ENCODE results near the gene WNT1.
A peak's percentile ranks its signal among the peaks of the same experiment; 100 is the strongest.

- TF ChIP-seq EGR1 (IDR thresholded peaks at IDR 0.05) (no peak), RAD21 (IDR thresholded peaks at IDR 0.05; ENCODE audit: low read depth) (peak; percentile 71), YY1 (IDR thresholded peaks at IDR 0.05; ENCODE audit: low read depth) (no peak), CEBPB (IDR thresholded peaks at IDR 0.05) (no peak), EP300 (IDR thresholded peaks at IDR 0.05; ENCODE audit: borderline replicate concordance) (no peak), CREB1 (IDR thresholded peaks at IDR 0.05; ENCODE audit: low read depth) (no peak), NFIC (IDR thresholded peaks at IDR 0.05) (no peak), TAF1 (IDR thresholded peaks at IDR 0.05; ENCODE audit: low read depth) (no peak), MAX (IDR thresholded peaks at IDR 0.05) (no peak), REST (IDR thresholded peaks at IDR 0.05; ENCODE audit: low read depth) (no peak)
Measured at GRCh38 chr12:48988030-48988649, 10.0 kb downstream of the WNT1 start.
